HUES6 (cell line): ENCODE measurements around the gene ESR2.

Experiments used
- H3K27ac ChIP-seq: 2 replicates; pipeline ENCODE4 v1.7.0; 2013; ENCODE audit warnings: low read depth, mild to moderate bottlenecking, low read length, inconsistent platforms
- H3K27me3 ChIP-seq: 2 replicates; pipeline ENCODE4 v1.6.1; 2013; ENCODE audit warnings: low read length; ENCODE audit not compliant: control insufficient read depth, insufficient read depth
- H3K36me3 ChIP-seq: 2 replicates; pipeline ENCODE4 v1.6.1; 2013; ENCODE audit warnings: low read length; ENCODE audit not compliant: control insufficient read depth, insufficient read depth
- H3K4me1 ChIP-seq: 2 replicates; pipeline ENCODE4 v1.6.1; 2013; ENCODE audit warnings: low read length; ENCODE audit not compliant: control insufficient read depth, insufficient read depth
- H3K4me3 ChIP-seq: 2 replicates; pipeline ENCODE4 v1.5.1; 2013; ENCODE audit warnings: low read depth, low read length
- H3K9ac ChIP-seq: one replicate; pipeline ENCODE4 v1.6.1; 2013; ENCODE audit warnings: mild to moderate bottlenecking, low read length
- H3K9me3 ChIP-seq: 2 replicates; pipeline ENCODE4 v1.6.1; 2013; ENCODE audit warnings: low read depth, low read length; ENCODE audit not compliant: control insufficient read depth, insufficient read depth

ESR2 gene

DNA sequence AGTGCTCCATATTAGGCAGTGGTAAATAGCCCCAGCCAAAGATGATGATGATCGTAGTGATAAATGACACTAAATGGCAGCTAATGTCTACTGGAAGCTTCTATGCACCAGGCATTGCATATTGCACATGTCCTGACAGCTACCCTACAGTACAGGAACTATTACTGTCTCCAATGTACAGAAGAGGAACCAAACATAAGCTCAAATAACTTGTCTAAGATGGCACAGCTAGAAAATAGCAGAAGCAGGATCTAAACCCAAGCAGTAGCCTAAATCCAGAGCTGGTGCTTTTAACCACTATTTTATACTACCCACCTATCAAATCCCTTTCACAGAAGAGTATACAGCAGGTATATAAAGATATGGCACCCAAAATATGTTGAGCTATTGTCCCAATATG, 28.9 kb downstream of the ESR2 start:
- Histone ChIP-seq H3K27ac (no peak overlapping the region), H3K4me1 (no peaks in the 10 kb centered on the region), H3K9me3 (no peaks in the 10 kb centered on the region), H3K9ac (no peak overlapping the region), H3K27me3 (no peaks in the 10 kb centered on the region), H3K36me3 (no peaks in the 10 kb centered on the region), H3K4me3 (no peak overlapping the region)

DNA sequence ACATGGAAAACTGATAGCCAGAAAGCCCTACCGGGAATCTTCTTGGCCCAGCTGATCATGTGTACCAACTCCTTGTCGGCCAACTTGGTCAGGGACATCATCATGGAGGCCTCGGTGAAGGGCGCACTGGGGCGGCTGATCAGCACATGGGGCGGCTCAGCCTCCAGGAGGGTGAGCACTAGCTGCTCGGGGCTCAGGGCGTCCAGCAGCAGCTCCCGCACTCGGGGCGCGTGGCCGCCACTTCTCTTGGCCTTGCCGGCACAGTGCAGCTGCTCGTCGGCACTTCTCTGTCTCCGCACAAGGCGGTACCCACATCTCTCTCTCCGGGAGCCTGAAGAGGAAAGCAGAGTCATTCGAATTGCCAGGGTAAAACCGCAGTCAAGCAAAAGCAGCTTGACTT, 33.8 kb downstream of the ESR2 start:
- Histone ChIP-seq H3K9me3 (no peaks in the 10 kb centered on the region), H3K9ac (no peak overlapping the region), H3K4me3 (no peak overlapping the region), H3K4me1 (0 out of 2 replicates have a peak, but pooled peaks cover 4% of the 10 kb centered on the region), H3K27me3 (no peaks in the 10 kb centered on the region), H3K36me3 (no peaks in the 10 kb centered on the region), H3K27ac (no peak overlapping the region)

DNA sequence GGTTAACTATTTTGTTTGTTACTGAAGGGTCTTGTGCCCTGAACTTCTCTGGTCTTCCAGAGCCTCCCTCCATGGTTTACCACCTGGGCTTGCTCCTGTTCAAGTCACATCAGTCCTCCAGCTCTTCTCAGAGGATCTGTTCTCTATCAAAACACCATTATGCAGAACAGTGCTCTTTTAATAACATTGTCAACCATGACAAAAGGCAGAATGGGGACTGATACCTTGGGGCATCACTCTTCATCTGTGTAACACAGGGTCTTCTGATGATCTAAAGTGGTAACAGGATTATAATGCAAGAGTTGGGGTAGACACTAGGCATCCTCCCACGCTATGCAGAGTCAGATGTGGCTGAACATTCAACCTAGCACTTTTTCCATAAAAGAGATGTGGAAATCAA, 38.4 kb downstream of the ESR2 start:
- Histone ChIP-seq H3K27ac (no peak overlapping the region), H3K27me3 (no peaks in the 10 kb centered on the region), H3K9me3 (no peaks in the 10 kb centered on the region), H3K4me3 (no peak overlapping the region), H3K9ac (no peak overlapping the region), H3K36me3 (no peaks in the 10 kb centered on the region), H3K4me1 (0 out of 2 replicates have a peak, but pooled peaks cover 4% of the 10 kb centered on the region)

DNA sequence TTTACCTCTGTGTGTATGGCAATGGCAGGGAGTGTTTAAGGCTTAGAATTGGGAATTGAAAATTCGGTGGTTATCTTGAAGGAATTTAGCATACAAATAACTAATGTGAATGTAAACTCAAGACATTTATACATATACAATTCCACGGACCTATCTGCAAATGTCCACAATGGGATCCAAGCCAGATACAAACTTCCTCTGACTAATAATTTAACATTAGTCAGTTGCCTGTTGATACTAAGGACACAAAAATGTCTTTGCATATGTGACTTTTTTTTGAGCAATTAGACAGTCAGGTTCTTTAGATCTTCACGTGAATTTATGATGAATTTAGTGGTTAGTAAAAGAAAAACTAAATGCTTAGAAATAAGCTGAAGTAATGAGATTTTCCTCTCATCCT, 40.5 kb downstream of the ESR2 start:
- H3K27me3 ChIP-seq, result no peaks in the 10 kb centered on the region
- H3K27ac ChIP-seq, result no peak overlapping the region

DNA sequence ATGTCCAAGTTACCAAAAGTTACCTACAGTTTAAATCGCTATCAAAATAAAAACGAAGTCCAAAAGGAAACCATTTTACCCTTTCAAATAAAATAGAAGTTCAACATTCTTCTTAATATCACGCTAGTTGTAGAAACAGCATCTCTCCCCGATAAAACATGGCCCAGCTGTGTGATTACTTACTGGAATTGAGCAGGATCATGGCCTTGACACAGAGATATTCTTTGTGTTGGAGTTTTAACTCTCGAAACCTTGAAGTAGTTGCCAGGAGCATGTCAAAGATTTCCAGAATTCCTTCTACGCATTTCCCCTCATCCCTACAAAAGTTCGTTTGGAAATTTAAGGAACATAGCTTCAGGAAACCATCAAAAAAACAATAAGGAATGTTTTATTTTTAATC, 44.8 kb downstream of the ESR2 start:
- Histone ChIP-seq H3K27ac (no peak overlapping the region), H3K4me1 (no peaks in the 10 kb centered on the region), H3K4me3 (no peak overlapping the region), H3K27me3 (no peaks in the 10 kb centered on the region), H3K9ac (no peak overlapping the region), H3K36me3 (no peaks in the 10 kb centered on the region), H3K9me3 (no peaks in the 10 kb centered on the region)

More for the DNA sequence above, 40.5 kb downstream of the ESR2 start:
- Histone ChIP-seq H3K4me3 (no peak overlapping the region), H3K9me3 (no peaks in the 10 kb centered on the region), H3K36me3 (no peaks in the 10 kb centered on the region), H3K4me1 (0 out of 2 replicates have a peak, but pooled peaks cover 4% of the 10 kb centered on the region), H3K9ac (no peak overlapping the region)

DNA sequence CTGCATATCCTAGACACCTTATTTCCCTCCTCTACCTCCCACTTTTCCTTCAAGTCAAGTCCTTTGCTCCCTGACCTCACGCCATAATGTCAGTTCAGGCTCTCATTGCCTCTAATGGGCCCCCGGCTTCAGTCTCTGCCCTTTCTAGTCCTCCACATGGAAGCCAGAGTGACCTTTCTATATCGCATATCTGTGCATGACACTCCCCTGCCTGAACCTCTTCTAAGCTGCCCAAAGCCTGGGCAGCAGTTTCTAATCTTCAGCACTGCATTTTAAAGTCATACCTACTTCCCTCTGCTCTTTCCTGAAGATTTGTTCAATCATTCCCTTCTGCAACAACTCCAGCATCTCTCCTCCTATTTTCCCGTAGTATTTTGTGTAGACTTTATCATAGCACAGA, 45.5 kb downstream of the ESR2 start:
- Histone ChIP-seq H3K36me3 (no peaks in the 10 kb centered on the region), H3K9ac (no peak overlapping the region), H3K9me3 (no peaks in the 10 kb centered on the region), H3K27me3 (no peaks in the 10 kb centered on the region), H3K27ac (no peak overlapping the region), H3K4me3 (no peak overlapping the region), H3K4me1 (no peaks in the 10 kb centered on the region)

DNA sequence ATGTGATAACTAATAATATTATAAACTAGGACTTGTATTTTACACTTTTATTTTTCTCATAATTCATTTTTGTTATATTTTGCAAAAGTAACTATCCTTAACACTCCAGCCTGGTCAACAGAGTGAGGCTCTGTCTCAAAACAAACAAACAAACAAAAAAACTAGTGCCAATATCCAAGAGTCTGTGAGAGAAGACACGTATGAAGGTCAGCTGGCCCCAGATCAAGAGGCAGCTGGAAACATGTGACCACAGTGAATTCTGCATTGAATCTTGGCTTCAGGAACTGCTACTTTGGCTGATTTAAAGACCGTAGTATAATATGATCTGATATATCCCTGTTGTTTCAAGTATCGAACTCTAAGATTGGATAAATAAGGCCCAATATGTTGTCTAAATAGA, 47.0 kb downstream of the ESR2 start:
- H3K9me3 ChIP-seq, result no peaks in the 10 kb centered on the region
- H3K27me3 ChIP-seq, result no peaks in the 10 kb centered on the region
- no peak overlapping the region for H3K4me3 ChIP-seq
- no peak overlapping the region for H3K9ac ChIP-seq
- H3K27ac ChIP-seq, result no peak overlapping the region
- H3K4me1 ChIP-seq, result no peaks in the 10 kb centered on the region
- H3K36me3 ChIP-seq, result no peaks in the 10 kb centered on the region

DNA sequence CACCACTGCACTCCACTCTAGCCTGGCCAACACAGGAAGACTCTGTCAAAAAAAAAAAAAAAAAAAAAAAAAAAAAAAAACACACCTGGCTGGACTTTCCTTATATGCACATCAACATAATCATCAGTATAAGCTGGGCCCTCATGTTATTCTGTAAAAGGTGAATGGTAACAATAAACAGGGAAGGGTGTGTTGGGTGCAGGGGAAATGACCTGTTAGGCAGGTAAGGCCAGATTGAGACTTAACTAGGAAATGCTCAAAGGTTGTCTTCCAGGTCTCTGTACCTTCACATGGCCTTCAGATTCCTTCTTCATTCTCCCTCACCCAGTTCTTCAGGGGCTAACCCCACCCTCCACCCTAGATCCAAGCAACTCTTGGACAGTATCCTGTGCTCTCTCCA, 47.5 kb downstream of the ESR2 start:
- Histone ChIP-seq H3K27ac (no peak overlapping the region), H3K9ac (no peak overlapping the region), H3K4me3 (no peak overlapping the region), H3K27me3 (no peaks in the 10 kb centered on the region), H3K4me1 (no peaks in the 10 kb centered on the region), H3K36me3 (no peaks in the 10 kb centered on the region), H3K9me3 (no peaks in the 10 kb centered on the region)

DNA sequence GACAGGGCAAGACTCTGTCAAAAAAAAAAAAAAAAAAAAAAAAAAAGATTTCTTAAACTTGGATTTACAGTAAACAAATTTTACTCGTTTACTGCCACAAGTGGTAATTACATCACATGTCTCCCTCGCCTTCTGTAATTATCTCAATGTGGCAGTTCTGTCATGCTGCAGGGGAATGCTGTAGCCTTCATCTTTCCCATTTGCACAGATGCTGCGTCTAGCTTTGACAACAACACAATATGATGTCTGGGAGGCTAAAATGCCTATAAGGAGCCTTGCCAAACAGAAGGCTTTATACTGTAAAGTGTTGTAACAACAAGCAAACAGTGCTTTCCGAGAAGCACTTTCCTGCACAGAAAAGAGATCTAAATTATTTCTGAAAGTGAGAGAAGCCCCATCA, 48.7 kb downstream of the ESR2 start:
- Histone ChIP-seq H3K4me1 (no peaks in the 10 kb centered on the region), H3K27ac (no peak overlapping the region), H3K36me3 (no peaks in the 10 kb centered on the region), H3K27me3 (no peaks in the 10 kb centered on the region), H3K9me3 (no peaks in the 10 kb centered on the region), H3K4me3 (no peak overlapping the region), H3K9ac (no peak overlapping the region)

DNA sequence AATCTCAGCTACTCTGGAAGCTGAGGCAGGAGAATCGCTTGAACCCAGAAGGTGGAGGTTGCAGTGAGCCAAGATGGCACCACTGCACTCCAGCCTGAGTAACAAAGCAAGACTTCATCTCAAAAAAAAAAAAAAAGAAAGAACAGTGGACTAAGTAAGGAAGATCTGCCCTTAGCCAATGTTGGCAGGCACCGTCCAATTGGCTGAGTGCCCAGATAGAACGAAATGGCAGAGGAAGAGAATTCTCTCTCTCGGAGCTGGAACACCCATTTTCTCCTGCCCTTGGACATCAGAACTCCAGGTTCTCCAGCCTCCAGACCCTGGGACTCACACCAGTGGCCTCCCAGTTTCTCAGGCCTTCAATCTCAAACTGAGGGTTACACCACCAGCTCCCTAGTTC, 49.9 kb downstream of the ESR2 start:
- H3K36me3 ChIP-seq, result no peaks in the 10 kb centered on the region
- H3K27ac ChIP-seq, result no peak overlapping the region
- no peaks in the 10 kb centered on the region for H3K4me1 ChIP-seq

DNA sequence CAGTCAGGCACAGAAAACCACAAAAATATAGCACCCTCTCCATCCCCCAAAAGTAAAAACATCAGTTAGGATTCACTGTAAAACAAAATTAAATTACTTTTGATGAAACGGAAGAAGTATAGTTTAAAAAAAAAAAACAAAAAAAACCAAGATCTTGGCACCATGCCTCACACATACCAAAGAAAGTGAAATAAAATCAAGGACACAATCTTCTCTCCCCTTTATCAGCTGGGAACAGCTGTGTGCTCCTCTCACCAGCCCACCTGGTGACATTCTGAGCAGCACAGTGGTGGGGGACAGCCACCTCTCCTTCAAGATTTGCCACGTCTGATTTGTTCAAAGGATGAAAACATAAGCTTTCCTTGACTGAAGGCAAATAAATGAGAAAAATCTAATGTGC, 55.5 kb downstream of the ESR2 start:
- H3K4me1 ChIP-seq, result no peaks in the 10 kb centered on the region
- no peaks in the 10 kb centered on the region for H3K9me3 ChIP-seq
- no peak overlapping the region for H3K9ac ChIP-seq
- H3K27me3 ChIP-seq, result no peaks in the 10 kb centered on the region
- H3K36me3 ChIP-seq, result no peaks in the 10 kb centered on the region
- no peak overlapping the region for H3K4me3 ChIP-seq
- no peak overlapping the region for H3K27ac ChIP-seq

More for the DNA sequence above, 49.9 kb downstream of the ESR2 start:
- Histone ChIP-seq H3K9me3 (no peaks in the 10 kb centered on the region), H3K9ac (no peak overlapping the region), H3K4me3 (no peak overlapping the region), H3K27me3 (no peaks in the 10 kb centered on the region)

DNA sequence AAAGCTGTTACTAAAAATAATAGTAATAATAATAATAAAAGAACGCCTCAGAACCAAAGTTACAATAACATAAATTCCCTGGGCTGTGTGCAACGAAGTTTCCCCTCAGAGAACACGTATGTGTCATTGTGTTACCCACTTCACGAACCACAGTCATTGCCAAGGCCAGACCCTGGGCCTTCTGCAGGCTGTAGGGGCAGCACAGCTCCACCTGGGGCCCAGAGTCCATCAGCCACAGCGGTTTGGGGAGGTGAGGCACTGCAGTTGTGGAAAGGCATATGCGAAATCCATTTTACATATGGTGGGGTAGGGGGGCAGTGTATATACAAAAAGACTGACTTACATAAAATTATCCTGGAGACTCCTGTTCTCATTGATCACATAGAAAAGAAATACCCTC, 56.1 kb downstream of the ESR2 start:
- Histone ChIP-seq H3K36me3 (no peaks in the 10 kb centered on the region), H3K27ac (no peak overlapping the region), H3K4me3 (no peak overlapping the region), H3K27me3 (no peaks in the 10 kb centered on the region), H3K9me3 (no peaks in the 10 kb centered on the region), H3K9ac (no peak overlapping the region), H3K4me1 (no peaks in the 10 kb centered on the region)
